Gastroesophageal sphincter (tissue), 4 donors: ENCODE results near the gene CCDC85C. TPM values are rescaled to one million over a fixed set of nuclear protein-coding genes. Genes with fewer than 3 reads are reported as not detected.

Experiments used
- ATAC-seq: fragments of 150-250 bp; one replicate; pipeline ENCODE4 v1.9.1; 2016; ENCODE audit warnings: mild to moderate bottlenecking, moderate library complexity
- H3K27ac ChIP-seq, 4 donors: fragments of 200-600 bp; sonication (generic) in 3 of 4; 1 replicate in 3 of 4; 2 replicates in 1 of 4; pipeline ENCODE4 v1.5.1; 2016 to 2019
- H3K27me3 ChIP-seq: fragments of 200-600 bp; sonication (generic); one replicate; pipeline ENCODE4 v1.5.1; 2019
- H3K36me3 ChIP-seq, 2 donors: fragments of 200-600 bp; sonication (generic); one replicate each; pipeline ENCODE4 v1.5.1; 2019; ENCODE audit warnings: control low read depth in 1 of 2
- H3K4me1 ChIP-seq, 3 donors: fragments of 200-600 bp; sonication (generic); 1 replicate in 2 of 3; 2 replicates in 1 of 3; pipeline ENCODE4 v1.5.1; 2016 to 2019; ENCODE audit warnings: control low read depth in 2 of 3
- H3K4me3 ChIP-seq, 2 donors: fragments of 200-600 bp; sonication (generic); one replicate each; pipeline ENCODE4 v1.5.1; 2019; ENCODE audit warnings: mild to moderate bottlenecking in 1 of 2, moderate library complexity in 1 of 2
- H3K9me3 ChIP-seq, 3 donors: fragments of 200-600 bp; sonication (generic); one replicate each; pipeline ENCODE4 v1.5.1; 2017 to 2019; ENCODE audit warnings: control low read depth in 2 of 3
- CTCF ChIP-seq, 4 experiments: fragments of 200-600 bp in 2 of 4; fragments of 450-650 bp in 2 of 4; sonication (generic) in 1 of 4; IDR thresholded peaks; one replicate each; pipeline ENCODE4 v1.5.1; 2017 to 2019; ENCODE audit warnings: antibody characterized with exemption in 4 of 4, mild to moderate bottlenecking in 2 of 4, moderate library complexity in 2 of 4
- EP300 ChIP-seq: sonication (generic); formaldehyde crosslinking; IDR thresholded peaks from one replicate; pipeline ENCODE4 v1.6.1; 2017; ENCODE audit warnings: antibody characterized with exemption, mild to moderate bottlenecking
- POLR2A ChIP-seq, 2 donors: fragments of 450-650 bp; IDR thresholded peaks; one replicate each; pipeline ENCODE4 v1.6.1; 2017; ENCODE audit warnings: antibody characterized with exemption in 2 of 2, mild to moderate bottlenecking in 2 of 2, moderate library complexity in 1 of 2
- POLR2AphosphoS5 ChIP-seq: sonication (generic); formaldehyde crosslinking; IDR thresholded peaks from one replicate; pipeline ENCODE4 v1.6.1; 2017; ENCODE audit warnings: antibody characterized with exemption
- WGBS, 2 donors: methylation state at CpG; one replicate each; pipeline ENCODE4 v1.1.5; 2018; ENCODE audit warnings: low coverage in 1 of 2; 5-methylcytosine and 5-hydroxymethylcytosine counted together
- total RNA-seq, 4 donors: library from RNA; depleted of rRNA; stranded (reverse); fragments of >200 nt; gene quantifications; one replicate each; pipeline ENCODE4 v1.1.0, GENCODE V29; 2016

Gene CCDC85C
- total RNA-seq, 4 donors from 2014 or later = 14.0 to 58.2 (median 25.0) TPM

- 90 to 94% methylated on average over 2 to 3 of the region's 3 CpGs for WGBS, 2 donors
- no peak for ATAC-seq
- Histone ChIP-seq H3K4me1 (no peaks in the 10 kb centered on the region), H3K4me3 (no peak overlapping the region), H3K27ac (no peak overlapping the region), H3K9me3 (no peaks in the 10 kb centered on the region), H3K27me3 (no peaks in the 10 kb centered on the region), H3K36me3 (peaks cover 0 to 95% of the 10 kb centered on the region in 2 donors)
- TF ChIP-seq EP300 = no peak
- TF ChIP-seq CTCF (IDR thresholded peaks at IDR 0.05) = no peak
- no peak for TF ChIP-seq POLR2A (IDR thresholded peaks at IDR 0.05)
- TF ChIP-seq POLR2AphosphoS5 = no peak
These were observed 143.2 kb downstream of the CCDC85C start for GRCh38 chr14:99460793-99461192.

- no peaks in the 10 kb centered on the region for H3K4me1 ChIP-seq
- no peaks in the 10 kb centered on the region for H3K9me3 ChIP-seq
- no peak overlapping the region for H3K27ac ChIP-seq
- no peak overlapping the region for H3K4me3 ChIP-seq
- TF ChIP-seq POLR2AphosphoS5 = no peak
- no peak for TF ChIP-seq CTCF (IDR thresholded peaks at IDR 0.05)
- TF ChIP-seq EP300 = no peak
- TF ChIP-seq POLR2A (IDR thresholded peaks at IDR 0.05) = no peak
- H3K27me3 ChIP-seq = no peaks in the 10 kb centered on the region
- ATAC-seq = no peak
- WGBS, 2 donors = 61 to 84% methylated on average over 4 of the region's 5 CpGs
- H3K36me3 ChIP-seq = peaks cover 0 to 96% of the 10 kb centered on the region in 2 donors
These were observed 144.4 kb downstream of the CCDC85C start for GRCh38 chr14:99459481-99460100.

- Histone ChIP-seq H3K9me3 (no peaks in the 10 kb centered on the region), H3K4me1 (no peaks in the 10 kb centered on the region), H3K4me3 (no peak overlapping the region), H3K27me3 (no peaks in the 10 kb centered on the region), H3K36me3 (peaks cover 0 to 97% of the 10 kb centered on the region in 2 donors), H3K27ac (no peak overlapping the region)
- TF ChIP-seq CTCF (IDR thresholded peaks at IDR 0.05) (no peak), EP300 (no peak), POLR2AphosphoS5 (no peak), POLR2A (IDR thresholded peaks at IDR 0.05) (no peak)
- no peak for ATAC-seq
- 63 to 100% methylated on average over 1 to 2 of the region's 3 CpGs for WGBS, 2 donors
These were observed 149.8 kb downstream of the CCDC85C start for GRCh38 chr14:99454246-99454645.

GRCh38 chr14:99452968-99453367 lies 151.0 kb downstream of the CCDC85C start:
- ATAC-seq = no peak
- Histone ChIP-seq H3K9me3 (no peaks in the 10 kb centered on the region), H3K4me3 (no peak overlapping the region), H3K36me3 (peaks cover 0 to 99% of the 10 kb centered on the region in 2 donors), H3K27ac (no peak overlapping the region), H3K27me3 (no peaks in the 10 kb centered on the region), H3K4me1 (no peaks in the 10 kb centered on the region)
- WGBS, 2 donors = 52 to 53% methylated on average over 3 to 4 of the region's 4 CpGs
- no peak for TF ChIP-seq CTCF (IDR thresholded peaks at IDR 0.05)
- no peak for TF ChIP-seq POLR2AphosphoS5
- no peak for TF ChIP-seq EP300
- no peak for TF ChIP-seq POLR2A (IDR thresholded peaks at IDR 0.05)

GRCh38 chr14:99451234-99451633 lies 152.8 kb downstream of the CCDC85C start:
- H3K9me3 ChIP-seq = no peaks in the 10 kb centered on the region
- no peak overlapping the region for H3K27ac ChIP-seq
- no peaks in the 10 kb centered on the region for H3K27me3 ChIP-seq
- ATAC-seq = no peak
- peaks cover 0 to 100% of the 10 kb centered on the region in 2 donors for H3K36me3 ChIP-seq
- no peaks in the 10 kb centered on the region for H3K4me1 ChIP-seq
- 94 to 100% methylated on average over 1 to 5 of the region's 5 CpGs for WGBS, 2 donors
- no peak overlapping the region for H3K4me3 ChIP-seq
- no peak for TF ChIP-seq EP300
- TF ChIP-seq POLR2AphosphoS5 = no peak
- no peak for TF ChIP-seq CTCF (IDR thresholded peaks at IDR 0.05)
- no peak for TF ChIP-seq POLR2A (IDR thresholded peaks at IDR 0.05)
